HG03135 (cell line): Measurements from ENCODE around the gene FILIP1L.
"Not testable (repeated sequence)": the region's sequence is repeated elsewhere in the genome, so short reads cannot be mapped to it uniquely, and the experiment has no call there.

ENCODE experiments used
- ATAC-seq: cut with Tn5 transposase; IDR thresholded peaks from one replicate; pipeline ENCODE4 v1.9.1; 2021; ENCODE audit warnings: mild to moderate bottlenecking, moderate library complexity; ENCODE audit not compliant: unreplicated experiment

FILIP1L gene

GRCh38 chr3:100099621-100100020 lies 14.7 kb downstream of the FILIP1L start:
- ATAC-seq = no peak

GRCh38 chr3:100098784-100099070 lies 15.6 kb downstream of the FILIP1L start:
- ATAC-seq = no peak

- no peak for ATAC-seq
Observed at GRCh38 chr3:100097919-100098783, 16.1 kb downstream of the FILIP1L start.

- ATAC-seq = no peak
Observed at GRCh38 chr3:100096866-100097265, 17.4 kb downstream of the FILIP1L start.

- ATAC-seq = not testable (repeated sequence)
Observed at GRCh38 chr3:100096286-100096685, 18.0 kb downstream of the FILIP1L start.

DNA sequence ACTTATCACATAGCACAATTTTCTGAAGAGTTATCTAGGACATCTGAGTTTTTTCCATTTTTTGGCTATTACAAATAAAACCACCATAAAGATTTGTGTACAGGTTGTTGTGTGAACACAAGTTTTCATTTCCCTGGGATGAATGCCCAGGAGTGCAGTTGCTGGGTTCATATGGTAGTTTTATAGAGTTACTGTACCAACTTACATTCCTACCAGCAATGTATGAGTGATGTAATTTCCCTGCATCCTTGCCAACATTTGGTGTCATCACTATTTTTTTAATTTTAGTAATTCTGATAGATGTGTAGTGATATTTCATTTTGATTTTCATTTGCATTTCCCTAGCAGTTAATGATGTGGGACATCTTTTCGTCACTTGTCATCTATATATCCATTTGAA lies 20.5 kb downstream of the FILIP1L start:
- no peak for ATAC-seq

DNA sequence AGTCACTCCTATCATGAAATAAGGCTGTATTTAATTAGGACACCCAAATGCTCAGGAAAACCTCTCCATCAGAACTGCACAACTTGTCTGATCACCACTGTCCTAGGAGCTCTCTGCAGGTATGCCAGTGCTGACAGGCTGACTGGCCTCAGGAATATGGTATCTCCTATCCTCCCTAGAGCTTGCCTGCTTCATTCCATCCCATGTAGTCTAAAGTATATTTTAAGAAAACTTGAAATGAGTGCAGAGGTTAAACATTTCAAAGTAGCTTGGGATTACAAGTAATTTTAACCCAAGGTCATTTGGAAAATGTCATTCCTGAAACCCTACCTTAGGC lies 23.7 kb downstream of the FILIP1L start:
- no peak for ATAC-seq

- peak; percentile 65 for ATAC-seq
Observed at GRCh38 chr3:100089812-100090668, 24.3 kb downstream of the FILIP1L start.

DNA sequence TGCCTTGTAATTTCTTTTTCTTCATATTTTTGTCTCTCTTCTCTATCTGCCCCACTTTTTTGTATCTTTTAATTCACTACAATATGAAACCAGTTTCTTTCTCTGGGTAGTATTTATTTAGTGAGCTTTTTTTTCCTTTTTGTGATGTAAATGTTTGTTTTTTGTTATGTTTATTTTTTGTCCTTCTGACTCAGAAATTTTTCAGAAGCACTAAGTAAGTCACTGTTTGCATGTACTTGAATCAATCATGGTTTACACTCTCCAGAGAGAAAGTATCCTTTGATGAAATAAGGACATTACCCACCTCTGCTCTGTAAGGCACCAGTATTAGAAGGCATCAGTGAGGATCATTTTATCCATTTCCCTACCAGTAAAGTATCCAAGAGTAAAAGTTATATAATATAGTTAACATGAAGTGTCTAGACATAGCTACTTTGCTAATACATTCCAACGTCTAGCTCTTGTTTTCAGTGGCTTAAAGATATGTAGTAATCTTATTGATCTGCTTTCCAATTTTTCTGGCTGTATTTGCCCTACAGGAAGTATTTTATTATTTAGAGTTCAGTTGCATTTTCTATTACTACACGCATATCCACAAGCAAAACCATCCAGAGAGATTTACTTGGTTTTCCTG lies 25.4 kb downstream of the FILIP1L start:
- no peak for ATAC-seq

DNA sequence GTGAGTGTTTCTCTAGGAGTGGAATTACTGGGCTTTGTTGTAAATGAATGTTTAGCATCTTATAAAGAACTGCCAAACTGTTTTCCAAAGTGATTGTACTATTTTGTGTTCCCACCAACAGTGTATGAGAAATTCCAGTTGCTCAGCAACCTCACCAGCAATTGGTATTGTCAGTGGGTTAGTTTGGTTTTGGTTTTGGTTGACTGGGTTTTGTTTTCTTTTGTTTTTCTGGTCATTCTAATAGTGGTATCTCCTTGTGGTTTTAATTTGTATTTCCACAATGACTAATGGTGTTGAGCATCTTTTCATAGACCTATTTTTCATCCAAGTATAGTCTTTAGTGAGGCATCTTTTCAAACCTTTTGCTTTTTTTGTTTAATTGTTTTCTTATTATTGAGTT lies 27.1 kb downstream of the FILIP1L start:
- peak; percentile 84 for ATAC-seq

DNA sequence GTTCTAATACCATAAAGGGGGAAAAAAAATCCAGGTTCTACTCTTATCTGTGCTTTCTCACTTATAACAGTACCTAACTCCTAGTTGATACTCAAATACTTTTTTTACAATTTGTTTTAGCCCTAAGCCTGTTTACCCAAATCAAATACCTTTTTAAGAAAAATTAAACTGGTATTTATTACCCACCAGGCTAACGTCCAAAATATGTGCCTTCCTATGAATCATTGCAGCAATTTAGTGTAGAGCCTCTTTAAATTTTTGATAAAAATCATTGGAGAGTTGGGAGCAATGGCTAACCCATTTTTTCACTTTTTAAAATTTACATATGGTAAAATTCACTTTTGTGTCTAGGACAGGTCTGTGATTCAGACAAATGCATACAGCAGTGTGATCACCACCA lies 27.9 kb downstream of the FILIP1L start:
- ATAC-seq = no peak

- ATAC-seq = no peak
Observed at GRCh38 chr3:100084100-100084806, 30.0 kb downstream of the FILIP1L start.

- ATAC-seq = no peak
Observed at GRCh38 chr3:100083209-100083608, 31.1 kb downstream of the FILIP1L start.

DNA sequence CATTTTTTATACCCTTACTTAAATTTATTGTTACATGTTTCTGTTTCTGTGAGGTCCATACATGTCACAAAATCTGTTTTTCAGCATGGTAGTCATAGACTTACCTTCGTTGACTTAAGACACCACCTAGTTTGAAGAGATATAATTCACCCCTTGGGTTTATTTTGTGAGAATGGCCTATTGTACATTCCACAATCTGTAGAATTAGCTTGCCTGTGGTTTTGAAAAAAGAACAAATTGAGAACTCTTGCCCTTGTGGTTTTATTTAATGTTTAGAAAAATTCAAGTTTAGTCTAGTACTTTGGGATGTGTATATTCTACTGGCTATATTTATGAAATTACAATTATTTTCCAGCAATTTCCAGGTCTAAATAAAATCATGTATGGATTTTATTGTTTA lies 31.6 kb downstream of the FILIP1L start:
- ATAC-seq = no peak

- no peak for ATAC-seq
Observed at GRCh38 chr3:100081986-100082692, 32.2 kb downstream of the FILIP1L start.

- ATAC-seq = no peak
Observed at GRCh38 chr3:100081311-100081710, 33.0 kb downstream of the FILIP1L start.

- no peak for ATAC-seq
Observed at GRCh38 chr3:100080573-100080972, 33.7 kb downstream of the FILIP1L start.

DNA sequence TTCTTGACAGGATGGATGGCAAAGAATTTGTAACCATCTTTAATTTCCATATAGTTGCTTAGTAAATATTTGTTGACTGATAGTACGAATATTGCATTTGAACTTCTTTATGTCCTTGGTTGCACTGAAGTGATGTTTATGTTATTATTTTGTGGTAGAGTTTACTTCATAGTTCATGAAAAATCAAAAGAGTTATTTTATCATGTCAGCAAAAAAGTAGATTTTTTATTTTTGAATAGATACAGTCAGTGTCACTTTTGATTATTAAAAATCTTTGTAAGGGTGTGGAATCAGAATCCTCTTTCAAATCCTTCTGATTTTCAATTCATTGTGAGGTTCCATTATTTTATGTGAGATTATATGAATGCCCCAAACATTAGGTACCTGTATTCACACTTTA lies 35.0 kb downstream of the FILIP1L start:
- no peak for ATAC-seq

GRCh38 chr3:100076731-100077529 lies 37.4 kb downstream of the FILIP1L start:
- no peak for ATAC-seq
